Inferior parietal cortex (tissue), 1 donor: ENCODE results near the gene SAMD14.

ENCODE experiments used
- DNase-seq: peaks from one replicate; pipeline ENCODE4 v3.0.0-alpha.2; 2016; ENCODE audit errors: extremely low spot score

The SAMD14 gene

GRCh38 chr17:50148226-50149090 is 18.5 kb upstream of the SAMD14 start:
- DNase-seq = no peak

GRCh38 chr17:50147841-50148225 is 17.9 kb upstream of the SAMD14 start:
- no peak for DNase-seq

- DNase-seq = no peak
Observed at GRCh38 chr17:50146927-50147665, 17.1 kb upstream of the SAMD14 start.

- DNase-seq = no peak
Observed at GRCh38 chr17:50146230-50146926, 16.4 kb upstream of the SAMD14 start.

- DNase-seq = no peak
Observed at GRCh38 chr17:50145532-50146229, 15.7 kb upstream of the SAMD14 start.

GRCh38 chr17:50144845-50145531 is 15.0 kb upstream of the SAMD14 start:
- DNase-seq = no peak

- no peak for DNase-seq
Observed at GRCh38 chr17:50144355-50144754, 14.4 kb upstream of the SAMD14 start.

- no peak for DNase-seq
Observed at GRCh38 chr17:50143461-50144176, 13.7 kb upstream of the SAMD14 start.

- DNase-seq = no peak
Observed at GRCh38 chr17:50141745-50142110, 11.8 kb upstream of the SAMD14 start.

GRCh38 chr17:50141026-50141744 is 11.2 kb upstream of the SAMD14 start:
- no peak for DNase-seq

GRCh38 chr17:50139950-50140885 is 10.3 kb upstream of the SAMD14 start:
- peak; percentile 70 for DNase-seq

- DNase-seq = no peak
Observed at GRCh38 chr17:50139185-50139783, 9.3 kb upstream of the SAMD14 start.

GRCh38 chr17:50137042-50137441 is 7.1 kb upstream of the SAMD14 start:
- no peak for DNase-seq

- no peak for DNase-seq
Observed at GRCh38 chr17:50136096-50136687, 6.2 kb upstream of the SAMD14 start.

GRCh38 chr17:50135316-50136095 is 5.5 kb upstream of the SAMD14 start:
- DNase-seq = no peak

GRCh38 chr17:50134206-50135110 is 4.5 kb upstream of the SAMD14 start:
- DNase-seq = no peak
